HG03103 (cell line): ENCODE results near the gene TCL1B.

Experiments
- ATAC-seq: cut with Tn5 transposase; IDR thresholded peaks from one replicate; pipeline ENCODE4 v1.9.1; 2021; ENCODE audit warnings: low read depth; ENCODE audit not compliant: unreplicated experiment

Gene TCL1B

GRCh38 chr14:95685978-95686922 lies at the start of gene TCL1B:
Gene TCL1B, plus strand, starts transcription at chr14:95686426. Its CDS starts 42 bp downstream, at chr14:95686468.
- ATAC-seq = no peak

- ATAC-seq = no peak
These were observed 41.2 kb upstream of the TCL1B start for GRCh38 chr14:95644981-95645380.

GRCh38 chr14:95645389-95645996 lies 40.7 kb upstream of the TCL1B start:
- no peak for ATAC-seq

GRCh38 chr14:95647926-95648325 lies 38.3 kb upstream of the TCL1B start:
- ATAC-seq = no peak

- no peak for ATAC-seq
These were observed 37.0 kb upstream of the TCL1B start for GRCh38 chr14:95649230-95649629.

GRCh38 chr14:95651028-95651427 lies 35.2 kb upstream of the TCL1B start:
- no peak for ATAC-seq

GRCh38 chr14:95651821-95652583 lies 34.2 kb upstream of the TCL1B start:
- no peak for ATAC-seq

- ATAC-seq = no peak
These were observed 33.5 kb upstream of the TCL1B start for GRCh38 chr14:95652690-95653089.

- ATAC-seq = no peak
These were observed 30.8 kb upstream of the TCL1B start for GRCh38 chr14:95655461-95655860.

- ATAC-seq = no peak
These were observed 29.6 kb upstream of the TCL1B start for GRCh38 chr14:95656634-95657033.

- no peak for ATAC-seq
These were observed 28.8 kb upstream of the TCL1B start for GRCh38 chr14:95657454-95657853.

GRCh38 chr14:95659293-95659989 lies 26.8 kb upstream of the TCL1B start:
- ATAC-seq = no peak

- ATAC-seq = no peak
These were observed 26.2 kb upstream of the TCL1B start for GRCh38 chr14:95659990-95660385.

- ATAC-seq = no peak
These were observed 25.3 kb upstream of the TCL1B start for GRCh38 chr14:95660651-95661515.

- no peak for ATAC-seq
These were observed 23.6 kb upstream of the TCL1B start for GRCh38 chr14:95662376-95663186.

- ATAC-seq = no peak
These were observed 22.9 kb upstream of the TCL1B start for GRCh38 chr14:95663226-95663797.

GRCh38 chr14:95664066-95664465 lies 22.2 kb upstream of the TCL1B start:
- ATAC-seq = no peak

GRCh38 chr14:95664546-95664945 lies 21.7 kb upstream of the TCL1B start:
- ATAC-seq = no peak
